MCF 10A (cell line): ENCODE measurements around the gene ARL3. TPM values are rescaled to one million over a fixed set of nuclear protein-coding genes. Genes with fewer than 3 reads are reported as not detected.
"Not testable (repeated sequence)": the region's sequence is repeated elsewhere in the genome, so short reads cannot be mapped to it uniquely, and the experiment has no call there.

Experiments
- BruUV-seq: library from RNA; stranded (reverse); fragments of 400-500 nt; replicated peaks from 2 replicates; lab custom pipeline; 2021; lab: Mats Ljungman, UMichigan
- CTCF ChIA-PET: fragments of 300-600 bp; sonication (Branson Sonifier 250); formaldehyde crosslinking; extraction: SDS; loops from one replicate; lab custom pipeline; 2021; ENCODE audit warnings: antibody characterized with exemption, inconsistent platforms; lab: Yijun Ruan, JAX
- POLR2A ChIA-PET: fragments of 300-600, 350-650 bp; sonication (Branson Sonifier 250); formaldehyde crosslinking; extraction: SDS; loops from one replicate; lab custom pipeline; 2020; ENCODE audit warnings: antibody characterized with exemption, inconsistent platforms; lab: Yijun Ruan, JAX
- DNase-seq: peaks from one replicate; pipeline ENCODE4 v3.0.0-alpha.2; 2018; ENCODE audit not compliant: unreplicated experiment
- H3K27ac Mint-ChIP-seq: one replicate; pipeline ENCODE4 v1.8.0; 2022; ENCODE audit warnings: mild to moderate bottlenecking, low read depth, mixed read lengths; ENCODE audit not compliant: unreplicated experiment
- H3K27me3 Mint-ChIP-seq: one replicate; pipeline ENCODE4 v1.8.0; 2022; ENCODE audit warnings: mixed read lengths; ENCODE audit not compliant: insufficient read depth, unreplicated experiment
- H3K36me3 Mint-ChIP-seq: one replicate; pipeline ENCODE4 v1.8.0; 2022; ENCODE audit warnings: mild to moderate bottlenecking, moderate library complexity, mixed read lengths; ENCODE audit not compliant: insufficient read depth, unreplicated experiment
- H3K4me1 Mint-ChIP-seq: one replicate; pipeline ENCODE4 v1.8.0; 2022; ENCODE audit warnings: mixed read lengths; ENCODE audit not compliant: insufficient read depth, unreplicated experiment
- H3K4me3 Mint-ChIP-seq: one replicate; pipeline ENCODE4 v1.8.0; 2022; ENCODE audit warnings: mild to moderate bottlenecking, moderate library complexity, mixed read lengths; ENCODE audit not compliant: unreplicated experiment
- H3K9me3 Mint-ChIP-seq: one replicate; pipeline ENCODE4 v1.8.0; 2022; ENCODE audit warnings: mixed read lengths; ENCODE audit not compliant: unreplicated experiment
- CTCF ChIP-seq: fragments of 200-600 bp; IDR thresholded peaks from one replicate; pipeline ENCODE4 v1.8.0; 2022; ENCODE audit warnings: antibody characterized with exemption, mild to moderate bottlenecking; ENCODE audit not compliant: unreplicated experiment
- intact Hi-C: fragments of 100-400 bp; cut with micrococcal nuclease; formaldehyde crosslinking; loops from 2 replicates; pipeline ENCODE4 v1.14.1; 2022
- total RNA-seq: library from RNA; stranded (reverse); gene quantifications from 2 replicates; pipeline ENCODE4 v1.2.3, GENCODE V29; 2022

The ARL3 gene
- total RNA-seq, 1 experiment from 2014 or later = 6.8 TPM

GRCh38 chr10:102696736-102697135 lies 17.5 kb downstream of the ARL3 start:
- POLR2A ChIA-PET = interaction anchor here (1.0 to 2.6 kb wide), 3 partner anchors 17 to 52 kb away, joined by 3 to 14 read pairs (median 8); partner anchors contain the start of genes ARL3 and SFXN2
- H3K36me3 Mint-ChIP-seq = peaks cover 26% of the 10 kb centered on the region
- no peaks in the 10 kb centered on the region for H3K9me3 Mint-ChIP-seq
- TF ChIP-seq CTCF = no peak
- peak overlapping the region; percentile 82 for H3K27ac Mint-ChIP-seq
- H3K4me3 Mint-ChIP-seq = no peak overlapping the region
- intact Hi-C loops = no loop called here
- peaks cover 6% of the 10 kb centered on the region for H3K4me1 Mint-ChIP-seq
- CTCF ChIA-PET = interaction anchor here (1.0 kb wide), 1 partner anchor 18 kb away, joined by 3 read pairs; no protein-coding TSS in a partner anchor
- H3K27me3 Mint-ChIP-seq = no peaks in the 10 kb centered on the region
- peak; percentile 86 for DNase-seq
- BruUV-seq = no TSS peak

DNA sequence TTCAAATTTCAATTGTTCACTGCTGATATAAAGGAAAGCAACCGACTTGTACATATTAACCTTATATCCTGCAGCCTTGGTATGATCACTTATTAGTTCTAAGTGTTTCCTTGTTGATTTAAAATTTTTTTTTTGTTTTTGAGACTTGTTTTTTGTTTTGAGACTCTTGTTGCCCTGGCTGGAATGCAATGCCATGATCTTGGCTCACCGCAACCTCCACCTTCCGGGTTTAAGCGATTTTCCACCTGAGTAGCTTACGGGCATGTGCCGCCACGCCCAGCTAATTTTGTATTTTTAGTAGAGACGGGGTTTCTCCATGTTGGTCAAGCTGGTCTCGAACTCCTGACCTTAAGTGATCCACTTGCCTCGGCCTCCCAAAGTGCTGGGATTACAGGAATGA lies 18.8 kb downstream of the ARL3 start:
- H3K4me1 Mint-ChIP-seq, DNase-seq, intact Hi-C loops, H3K27me3 Mint-ChIP-seq, H3K27ac Mint-ChIP-seq, H3K4me3 Mint-ChIP-seq, H3K9me3 Mint-ChIP-seq, BruUV-seq: not testable (repeated sequence)
- POLR2A ChIA-PET = interaction anchor here (2.6 kb wide), 1 partner anchor 18 kb away, joined by 14 read pairs; the partner anchor contains the start of genes ARL3 and SFXN2
- CTCF ChIA-PET = interaction anchor here (0.6 kb wide), 1 partner anchor 9 kb away, joined by 3 read pairs; no protein-coding TSS in a partner anchor
- H3K36me3 Mint-ChIP-seq = peaks cover 26% of the 10 kb centered on the region

DNA sequence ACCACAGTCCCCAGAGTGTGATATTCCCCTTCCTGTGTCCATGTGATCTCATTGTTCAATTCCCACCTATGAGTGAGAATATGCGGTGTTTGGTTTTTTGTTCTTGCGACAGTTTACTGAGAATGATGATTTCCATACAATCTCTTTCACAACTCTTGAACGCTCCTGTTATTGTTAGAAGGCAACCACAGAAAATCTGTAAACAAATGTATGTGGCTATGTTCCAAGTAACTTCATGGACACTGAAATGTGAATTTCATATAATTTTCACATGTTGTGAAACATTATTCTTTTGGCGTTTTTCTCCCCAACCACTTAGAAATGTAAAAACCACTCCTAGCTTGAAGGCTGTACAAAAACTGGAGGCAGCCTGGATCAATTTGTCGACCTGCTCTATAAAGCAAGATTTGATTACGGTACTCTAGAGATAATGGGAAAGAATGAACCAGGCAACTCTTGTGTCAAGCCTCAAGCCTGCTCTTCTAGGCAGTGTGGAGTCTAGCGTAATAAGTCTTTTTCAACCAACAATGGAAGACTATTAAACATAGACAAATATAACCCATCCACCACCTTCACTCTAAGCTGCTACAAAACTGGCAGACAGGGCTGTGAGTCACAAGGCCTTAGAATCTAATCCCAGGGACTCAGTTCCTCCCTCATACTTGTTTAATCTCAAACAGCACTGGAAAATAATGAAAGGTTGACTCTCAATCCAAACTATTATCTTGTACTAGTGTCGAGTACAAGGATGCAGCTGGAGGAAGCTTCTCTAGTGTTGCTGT lies 22.7 kb downstream of the ARL3 start:
- no peak overlapping the region for H3K27ac Mint-ChIP-seq
- H3K36me3 Mint-ChIP-seq = peaks cover 9% of the 10 kb centered on the region
- peaks cover 2% of the 10 kb centered on the region for H3K4me1 Mint-ChIP-seq
- ChIA-PET POLR2A (interaction anchor here (0.6 to 0.8 kb wide), 2 partner anchors 47 to 78 kb away, joined by 3 to 5 read pairs; no protein-coding TSS in a partner anchor), CTCF (interaction anchor here (1.1 to 1.6 kb wide), 3 partner anchors 13 to 22 kb away, joined by 3 to 7 read pairs (median 4); partner anchors contain the start of genes ARL3 and SFXN2)
- no peaks in the 10 kb centered on the region for H3K27me3 Mint-ChIP-seq
- no TSS peak for BruUV-seq
- H3K4me3 Mint-ChIP-seq = no peak overlapping the region
- DNase-seq = peak; percentile 52
- H3K9me3 Mint-ChIP-seq = no peaks in the 10 kb centered on the region
- intact Hi-C loops = no loop called here
- no peak for TF ChIP-seq CTCF

DNA sequence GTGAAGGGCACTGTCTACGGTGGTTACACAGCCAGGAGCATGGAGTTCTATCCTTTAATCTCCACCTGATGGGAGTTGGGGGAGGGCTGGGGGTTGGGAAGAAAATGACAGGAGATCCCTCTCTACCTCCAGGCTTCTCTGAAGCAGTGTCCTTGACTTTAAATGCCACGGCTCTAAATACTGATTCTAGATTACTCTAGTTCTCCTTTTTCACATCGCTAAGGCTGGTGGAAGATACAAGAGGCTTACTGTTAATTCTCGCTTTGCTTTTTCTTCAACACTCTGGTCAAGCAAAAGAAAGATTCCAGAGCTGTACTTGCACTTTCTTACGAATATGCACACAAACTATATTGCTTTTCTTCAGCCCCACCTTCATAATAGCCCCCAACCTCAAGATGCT lies 30.5 kb downstream of the ARL3 start:
- ChIA-PET POLR2A (interaction anchor here (0.7 to 0.9 kb wide), 2 partner anchors 10 to 33 kb away, joined by 3 read pairs; no protein-coding TSS in a partner anchor), CTCF (interaction anchor here (1.0 kb wide), 1 partner anchor 14 kb away, joined by 3 read pairs; no protein-coding TSS in a partner anchor)
- peaks cover 14% of the 10 kb centered on the region for H3K36me3 Mint-ChIP-seq
- no peak for TF ChIP-seq CTCF
- no peaks in the 10 kb centered on the region for H3K9me3 Mint-ChIP-seq
- no peak overlapping the region for H3K4me3 Mint-ChIP-seq
- BruUV-seq = no TSS peak
- DNase-seq = no peak
- H3K4me1 Mint-ChIP-seq = no peaks in the 10 kb centered on the region
- H3K27me3 Mint-ChIP-seq = no peaks in the 10 kb centered on the region
- intact Hi-C loops = no loop called here
- no peak overlapping the region for H3K27ac Mint-ChIP-seq
